GM23248 (cell line): ENCODE results near the gene ARRB1.

Experiments
- EZH2 ChIP-seq: fragments of 200-600 bp; sonication (generic); IDR thresholded peaks from 2 replicates; pipeline ENCODE4 v1.6.1; 2018; ENCODE audit warnings: antibody characterized with exemption, mild to moderate bottlenecking; ENCODE audit not compliant: insufficient read depth, poor library complexity, severe bottlenecking
- EZH2phosphoT487 ChIP-seq: fragments of 200-600 bp; sonication (generic); IDR thresholded peaks from 2 replicates; pipeline ENCODE4 v1.6.1; 2018; ENCODE audit warnings: antibody characterized with exemption, moderate library complexity, mild to moderate bottlenecking, low read depth; ENCODE audit not compliant: insufficient read depth

DNA sequence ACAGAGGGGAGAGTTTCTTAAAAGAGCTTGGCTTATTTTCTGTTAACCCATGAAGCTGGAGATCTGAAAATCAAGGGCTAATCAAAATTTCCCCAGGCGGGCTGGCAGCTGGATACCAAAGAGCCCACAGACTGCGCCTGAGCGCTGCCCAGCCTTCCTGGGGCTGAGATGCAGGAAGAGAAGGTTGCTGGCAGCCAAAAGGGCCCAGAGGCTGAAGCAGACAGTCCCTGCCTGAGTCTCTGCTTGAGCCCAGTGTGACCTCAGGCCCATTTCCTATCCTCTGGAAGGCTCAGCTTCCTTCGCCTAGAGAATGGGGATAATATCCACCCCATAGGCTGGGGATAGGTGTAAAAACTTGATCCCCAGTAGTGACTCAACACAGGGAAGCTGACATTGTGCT, 49.1 kb downstream of the ARRB1 start:
- TF ChIP-seq EZH2: no peak
- TF ChIP-seq EZH2phosphoT487: no peak
